Liver (tissue), 9 donors: ENCODE measurements around the gene SH3D19. TPM values are rescaled to one million over a fixed set of nuclear protein-coding genes. Genes with fewer than 3 reads are reported as not detected.

Source experiments
- DNase-seq: peaks from one replicate; pipeline ENCODE4 v3.0.0-alpha.2; 2017; ENCODE audit warnings: low spot score
- H3K27ac ChIP-seq, 2 donors: one replicate each; pipeline ENCODE4 v1.7.0; 2013; ENCODE audit warnings: inconsistent platforms in 2 of 2, low read length in 2 of 2, control low read depth in 1 of 2, low read depth in 1 of 2, mild to moderate bottlenecking in 1 of 2
- H3K27me3 ChIP-seq, 4 donors: one replicate each; pipeline versions ENCODE4 v1.6.1 to v1.7.0; 2013; ENCODE audit warnings: low read length in 3 of 4, inconsistent platforms in 1 of 4, mild to moderate bottlenecking in 1 of 4, moderate library complexity in 1 of 4; ENCODE audit not compliant: control insufficient read depth in 4 of 4, insufficient read depth in 4 of 4
- H3K36me3 ChIP-seq, 4 donors: one replicate each; pipeline versions ENCODE4 v1.6.1 to v1.7.0; 2013; ENCODE audit warnings: low read length in 3 of 4, mild to moderate bottlenecking in 3 of 4, low read depth in 1 of 4, moderate library complexity in 1 of 4; ENCODE audit not compliant: control insufficient read depth in 4 of 4, insufficient read depth in 3 of 4
- H3K4me1 ChIP-seq, 4 donors: one replicate each; pipeline versions ENCODE4 v1.6.1 to v1.7.0; 2013; ENCODE audit warnings: low read length in 3 of 4, mild to moderate bottlenecking in 3 of 4, moderate library complexity in 1 of 4; ENCODE audit not compliant: control insufficient read depth in 4 of 4, insufficient read depth in 4 of 4
- H3K4me3 ChIP-seq, 3 donors: one replicate each; pipeline versions ENCODE4 v1.6.1 to v1.7.0; 2013; ENCODE audit warnings: low read length in 3 of 3, control low read depth in 1 of 3, low read depth in 1 of 3, mild to moderate bottlenecking in 1 of 3
- H3K9ac ChIP-seq, 2 donors: one replicate each; pipeline ENCODE4 v1.7.0; 2013; ENCODE audit warnings: low read length in 2 of 2, mild to moderate bottlenecking in 2 of 2, moderate library complexity in 2 of 2, control low read depth in 1 of 2, low read depth in 1 of 2
- H3K9me3 ChIP-seq, 4 donors: one replicate each; pipeline versions ENCODE4 v1.6.1 to v1.7.0; 2013; ENCODE audit warnings: low read length in 3 of 4; ENCODE audit not compliant: control insufficient read depth in 4 of 4
- ATF3 ChIP-seq: IDR thresholded peaks from 2 replicates; pipeline ENCODE4 v1.6.1; 2016; ENCODE audit warnings: antibody characterized with exemption
- EGR1 ChIP-seq, 2 donors: IDR thresholded peaks; 2 replicates each; pipeline ENCODE4 v1.6.1; 2016 to 2018; ENCODE audit warnings: antibody characterized with exemption in 2 of 2, low read depth in 2 of 2
- FOXA1 ChIP-seq: IDR thresholded peaks from 2 replicates; pipeline ENCODE4 v1.6.1; 2016; ENCODE audit warnings: antibody characterized with exemption
- FOXA2 ChIP-seq: IDR thresholded peaks from 2 replicates; pipeline ENCODE4 v1.6.1; 2016; ENCODE audit warnings: antibody characterized with exemption
- GABPA ChIP-seq, 2 donors: IDR thresholded peaks in 1 of 2; conservative IDR thresholded peaks in 1 of 2; 2 replicates each; pipeline ENCODE4 v1.6.1; 2016; ENCODE audit warnings: antibody characterized with exemption in 2 of 2, mild to moderate bottlenecking in 1 of 2, moderate library complexity in 1 of 2
- HNF4A ChIP-seq, 2 donors: conservative IDR thresholded peaks; 2 replicates each; pipeline ENCODE4 v1.6.1; 2016; ENCODE audit warnings: antibody characterized with exemption in 2 of 2, mild to moderate bottlenecking in 2 of 2
- HNF4G ChIP-seq: IDR thresholded peaks from 2 replicates; pipeline ENCODE4 v1.6.1; 2016; ENCODE audit warnings: antibody characterized with exemption
- JUND ChIP-seq, 2 donors: IDR thresholded peaks; 2 replicates each; pipeline ENCODE4 v1.6.1; 2016; ENCODE audit warnings: antibody characterized with exemption in 2 of 2
- MAX ChIP-seq: IDR thresholded peaks from 2 replicates; pipeline ENCODE4 v1.6.1; 2016; ENCODE audit warnings: antibody characterized with exemption
- NR2F2 ChIP-seq: IDR thresholded peaks from 2 replicates; pipeline ENCODE4 v1.6.1; 2016; ENCODE audit warnings: antibody characterized with exemption
- RAD21 ChIP-seq, 2 donors: IDR thresholded peaks; 2 replicates each; pipeline ENCODE4 v1.6.1; 2016; ENCODE audit warnings: antibody characterized with exemption in 2 of 2, mild to moderate bottlenecking in 2 of 2
- RXRA ChIP-seq, 2 donors: IDR thresholded peaks; 2 replicates each; pipeline ENCODE4 v1.6.1; 2017 to 2018; ENCODE audit warnings: antibody characterized with exemption in 2 of 2, mild to moderate bottlenecking in 1 of 2
- SP1 ChIP-seq: IDR thresholded peaks from 2 replicates; pipeline ENCODE4 v1.6.1; 2018; ENCODE audit warnings: antibody characterized with exemption, mild to moderate bottlenecking
- TAF1 ChIP-seq: conservative IDR thresholded peaks from 2 replicates; pipeline ENCODE4 v1.6.1; 2016; ENCODE audit warnings: antibody characterized with exemption, mild to moderate bottlenecking
- YY1 ChIP-seq: IDR thresholded peaks from 2 replicates; pipeline ENCODE4 v1.6.1; 2016; ENCODE audit warnings: antibody characterized with exemption, mild to moderate bottlenecking
- WGBS: extraction: QIAGEN DNeasy Blood & Tissue Kit; methylation state at CpG from one replicate; pipeline ENCODE4 v1.1.7; 2013; 5-methylcytosine and 5-hydroxymethylcytosine counted together
- polyA plus RNA-seq, 2 donors: library from polyadenylated mRNA; stranded (reverse) in 1 of 2; unstranded in 1 of 2; fragments of 200-250 nt in 1 of 2; fragments of >200 nt in 1 of 2; fragmentation: Nextera tagmentation in 1 of 2; extraction: Ambion mirVana in 1 of 2; gene quantifications; one replicate each; pipeline versions ENCODE4 v1.2.1 to v1.2.3, GENCODE V29; 2013 to 2015
- total RNA-seq, 2 donors: library from RNA; depleted of rRNA; stranded (reverse); fragments of >200 nt; gene quantifications; one replicate each; pipeline ENCODE4 v1.2.3, GENCODE V29; 2014
- TF ChIP-seq, protein P1 (sequence below): fragments of 150-350 bp; IDR thresholded peaks from 2 replicates; pipeline ENCODE4 v1.5.1; 2017; ENCODE audit warnings: improper control_type of control experiment, low read depth, low read length; ENCODE audit not compliant: missing input control
- TF ChIP-seq, protein P2 (sequence below): IDR thresholded peaks from 2 replicates; pipeline ENCODE4 v1.6.1; 2016; ENCODE audit warnings: antibody characterized with exemption
- TF ChIP-seq, protein P3 (sequence below): IDR thresholded peaks from 2 replicates; pipeline ENCODE4 v1.6.1; 2016; ENCODE audit warnings: antibody characterized with exemption, mild to moderate bottlenecking
- donor health status: healthy.
- donor health status: healthy.
- donor health status: healthy.
- donor health status: healthy.
- donor health status: healthy.

Gene SH3D19
- total and polyA plus RNA-seq, 4 donors = 11.0 to 22.2 (median 17.1) TPM

DNA sequence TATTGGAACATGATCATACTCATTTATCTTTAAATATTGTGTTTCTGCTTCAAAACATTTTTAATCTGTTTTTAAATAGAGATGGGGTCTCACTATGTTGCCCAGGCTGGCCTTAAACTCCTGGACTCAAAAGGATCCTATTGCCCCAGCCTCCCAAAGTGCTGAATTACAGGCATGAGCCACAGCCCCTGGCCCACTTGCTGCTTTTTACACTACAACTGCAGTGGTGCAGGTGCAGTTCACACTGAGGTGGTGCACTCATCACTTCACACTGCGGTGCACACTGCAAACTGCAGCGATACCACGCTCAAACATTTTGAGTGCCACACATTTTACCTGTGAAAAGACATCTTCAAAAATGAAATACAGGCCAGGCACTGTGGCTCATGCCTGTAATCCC, 215.2 kb downstream of the SH3D19 start (continued):
- no peak for TF ChIP-seq ATF3

- 96% methylated on average over 3 of the region's 3 CpGs for WGBS
- H3K9ac ChIP-seq = no peak overlapping the region
- TF ChIP-seq FOXA2 (no peak), ATF3 (no peak), MAX (no peak), HNF4G (no peak), HNF4A (conservative IDR thresholded peaks at IDR 0.05) (no peak), RXRA (IDR thresholded peaks at IDR 0.05) (no peak), FOXA1 (no peak), JUND (IDR thresholded peaks at IDR 0.05) (no peak), RAD21 (IDR thresholded peaks at IDR 0.05) (no peak), GABPA (IDR thresholded peaks at IDR 0.05 in 1 of 2, conservative IDR thresholded peaks at IDR 0.05 in 1 of 2) (no peak), SP1 (no peak), TAF1 (no peak), EGR1 (IDR thresholded peaks at IDR 0.05; ENCODE audit: low read depth in 2 of 2) (no peak), NR2F2 (no peak), YY1 (no peak)
- TF ChIP-seq, protein P1, sequence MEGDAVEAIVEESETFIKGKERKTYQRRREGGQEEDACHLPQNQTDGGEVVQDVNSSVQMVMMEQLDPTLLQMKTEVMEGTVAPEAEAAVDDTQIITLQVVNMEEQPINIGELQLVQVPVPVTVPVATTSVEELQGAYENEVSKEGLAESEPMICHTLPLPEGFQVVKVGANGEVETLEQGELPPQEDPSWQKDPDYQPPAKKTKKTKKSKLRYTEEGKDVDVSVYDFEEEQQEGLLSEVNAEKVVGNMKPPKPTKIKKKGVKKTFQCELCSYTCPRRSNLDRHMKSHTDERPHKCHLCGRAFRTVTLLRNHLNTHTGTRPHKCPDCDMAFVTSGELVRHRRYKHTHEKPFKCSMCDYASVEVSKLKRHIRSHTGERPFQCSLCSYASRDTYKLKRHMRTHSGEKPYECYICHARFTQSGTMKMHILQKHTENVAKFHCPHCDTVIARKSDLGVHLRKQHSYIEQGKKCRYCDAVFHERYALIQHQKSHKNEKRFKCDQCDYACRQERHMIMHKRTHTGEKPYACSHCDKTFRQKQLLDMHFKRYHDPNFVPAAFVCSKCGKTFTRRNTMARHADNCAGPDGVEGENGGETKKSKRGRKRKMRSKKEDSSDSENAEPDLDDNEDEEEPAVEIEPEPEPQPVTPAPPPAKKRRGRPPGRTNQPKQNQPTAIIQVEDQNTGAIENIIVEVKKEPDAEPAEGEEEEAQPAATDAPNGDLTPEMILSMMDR = no peak
- TF ChIP-seq, protein P2, sequence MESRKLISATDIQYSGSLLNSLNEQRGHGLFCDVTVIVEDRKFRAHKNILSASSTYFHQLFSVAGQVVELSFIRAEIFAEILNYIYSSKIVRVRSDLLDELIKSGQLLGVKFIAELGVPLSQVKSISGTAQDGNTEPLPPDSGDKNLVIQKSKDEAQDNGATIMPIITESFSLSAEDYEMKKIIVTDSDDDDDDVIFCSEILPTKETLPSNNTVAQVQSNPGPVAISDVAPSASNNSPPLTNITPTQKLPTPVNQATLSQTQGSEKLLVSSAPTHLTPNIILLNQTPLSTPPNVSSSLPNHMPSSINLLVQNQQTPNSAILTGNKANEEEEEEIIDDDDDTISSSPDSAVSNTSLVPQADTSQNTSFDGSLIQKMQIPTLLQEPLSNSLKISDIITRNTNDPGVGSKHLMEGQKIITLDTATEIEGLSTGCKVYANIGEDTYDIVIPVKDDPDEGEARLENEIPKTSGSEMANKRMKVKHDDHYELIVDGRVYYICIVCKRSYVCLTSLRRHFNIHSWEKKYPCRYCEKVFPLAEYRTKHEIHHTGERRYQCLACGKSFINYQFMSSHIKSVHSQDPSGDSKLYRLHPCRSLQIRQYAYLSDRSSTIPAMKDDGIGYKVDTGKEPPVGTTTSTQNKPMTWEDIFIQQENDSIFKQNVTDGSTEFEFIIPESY = no peak
- TF ChIP-seq, protein P3, sequence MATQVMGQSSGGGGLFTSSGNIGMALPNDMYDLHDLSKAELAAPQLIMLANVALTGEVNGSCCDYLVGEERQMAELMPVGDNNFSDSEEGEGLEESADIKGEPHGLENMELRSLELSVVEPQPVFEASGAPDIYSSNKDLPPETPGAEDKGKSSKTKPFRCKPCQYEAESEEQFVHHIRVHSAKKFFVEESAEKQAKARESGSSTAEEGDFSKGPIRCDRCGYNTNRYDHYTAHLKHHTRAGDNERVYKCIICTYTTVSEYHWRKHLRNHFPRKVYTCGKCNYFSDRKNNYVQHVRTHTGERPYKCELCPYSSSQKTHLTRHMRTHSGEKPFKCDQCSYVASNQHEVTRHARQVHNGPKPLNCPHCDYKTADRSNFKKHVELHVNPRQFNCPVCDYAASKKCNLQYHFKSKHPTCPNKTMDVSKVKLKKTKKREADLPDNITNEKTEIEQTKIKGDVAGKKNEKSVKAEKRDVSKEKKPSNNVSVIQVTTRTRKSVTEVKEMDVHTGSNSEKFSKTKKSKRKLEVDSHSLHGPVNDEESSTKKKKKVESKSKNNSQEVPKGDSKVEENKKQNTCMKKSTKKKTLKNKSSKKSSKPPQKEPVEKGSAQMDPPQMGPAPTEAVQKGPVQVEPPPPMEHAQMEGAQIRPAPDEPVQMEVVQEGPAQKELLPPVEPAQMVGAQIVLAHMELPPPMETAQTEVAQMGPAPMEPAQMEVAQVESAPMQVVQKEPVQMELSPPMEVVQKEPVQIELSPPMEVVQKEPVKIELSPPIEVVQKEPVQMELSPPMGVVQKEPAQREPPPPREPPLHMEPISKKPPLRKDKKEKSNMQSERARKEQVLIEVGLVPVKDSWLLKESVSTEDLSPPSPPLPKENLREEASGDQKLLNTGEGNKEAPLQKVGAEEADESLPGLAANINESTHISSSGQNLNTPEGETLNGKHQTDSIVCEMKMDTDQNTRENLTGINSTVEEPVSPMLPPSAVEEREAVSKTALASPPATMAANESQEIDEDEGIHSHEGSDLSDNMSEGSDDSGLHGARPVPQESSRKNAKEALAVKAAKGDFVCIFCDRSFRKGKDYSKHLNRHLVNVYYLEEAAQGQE = no peak
- no peak overlapping the region for H3K27ac ChIP-seq
- H3K9me3 ChIP-seq = no peaks in the 10 kb centered on the region
- no peaks in the 10 kb centered on the region for H3K27me3 ChIP-seq
- peaks cover 19 to 49% (median 39%) of the 10 kb centered on the region in 4 donors for H3K36me3 ChIP-seq
- no peak overlapping the region for H3K4me3 ChIP-seq
- no peak for DNase-seq
- H3K4me1 ChIP-seq = peaks cover 0 to 4% (median 0%) of the 10 kb centered on the region in 4 donors
These were observed 218.3 kb downstream of the SH3D19 start for GRCh38 chr4:151107063-151107462.
